ENCODE results near the gene BLVRA. TPM values are rescaled to one million over a fixed set of nuclear protein-coding genes. Genes with fewer than 3 reads are reported as not detected.
A peak's percentile ranks its signal among the peaks of the same experiment; 100 is the strongest.

The BLVRA gene
- total RNA-seq, 1 donor from 2014 or later: 63.4 TPM

DNA sequence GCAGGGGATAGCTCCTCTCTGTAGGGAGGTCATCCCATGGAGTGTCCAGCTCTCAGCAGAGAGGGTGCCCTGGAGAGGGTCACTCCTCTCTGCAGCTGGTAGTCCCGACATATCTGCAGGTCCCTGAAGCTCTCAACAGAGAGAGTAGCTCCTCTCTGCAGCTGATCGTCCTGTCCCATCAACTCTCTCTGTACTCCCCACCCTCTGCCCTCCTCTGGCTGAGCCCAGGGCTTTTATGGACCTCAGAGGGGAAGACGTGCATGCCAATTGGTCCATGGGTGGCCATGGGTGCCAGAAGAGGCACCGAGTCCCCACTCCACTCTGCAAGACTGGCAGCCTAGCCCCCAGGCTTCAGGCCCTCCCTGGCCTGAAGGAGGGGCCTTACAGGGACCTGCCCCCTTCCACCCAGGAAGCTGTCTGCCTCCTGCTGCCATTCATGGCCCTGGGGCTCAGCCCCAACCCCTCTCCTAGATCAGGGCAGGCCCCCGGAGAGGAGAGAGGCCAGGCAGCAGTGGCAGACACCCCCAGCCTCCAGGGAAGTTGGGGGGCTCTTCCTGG lies 9.0 kb upstream of the BLVRA start:
- Mint-ChIP-seq H3K9me3 (ENCODE audit: unreplicated experiment) (peaks cover 4% of the 10 kb centered on the region), H3K27me3 (ENCODE audit: unreplicated experiment) (peaks cover 1% of the 10 kb centered on the region), H3K27ac (ENCODE audit: unreplicated experiment) (no peak overlapping the region), H3K36me3 (ENCODE audit: unreplicated experiment) (no peaks in the 10 kb centered on the region), H3K4me3 (ENCODE audit: unreplicated experiment) (no peak overlapping the region), H3K4me1 (ENCODE audit: low read depth, unreplicated experiment) (peaks cover 6% of the 10 kb centered on the region)
- DNase-seq: no peak
- TF ChIP-seq, protein P1, sequence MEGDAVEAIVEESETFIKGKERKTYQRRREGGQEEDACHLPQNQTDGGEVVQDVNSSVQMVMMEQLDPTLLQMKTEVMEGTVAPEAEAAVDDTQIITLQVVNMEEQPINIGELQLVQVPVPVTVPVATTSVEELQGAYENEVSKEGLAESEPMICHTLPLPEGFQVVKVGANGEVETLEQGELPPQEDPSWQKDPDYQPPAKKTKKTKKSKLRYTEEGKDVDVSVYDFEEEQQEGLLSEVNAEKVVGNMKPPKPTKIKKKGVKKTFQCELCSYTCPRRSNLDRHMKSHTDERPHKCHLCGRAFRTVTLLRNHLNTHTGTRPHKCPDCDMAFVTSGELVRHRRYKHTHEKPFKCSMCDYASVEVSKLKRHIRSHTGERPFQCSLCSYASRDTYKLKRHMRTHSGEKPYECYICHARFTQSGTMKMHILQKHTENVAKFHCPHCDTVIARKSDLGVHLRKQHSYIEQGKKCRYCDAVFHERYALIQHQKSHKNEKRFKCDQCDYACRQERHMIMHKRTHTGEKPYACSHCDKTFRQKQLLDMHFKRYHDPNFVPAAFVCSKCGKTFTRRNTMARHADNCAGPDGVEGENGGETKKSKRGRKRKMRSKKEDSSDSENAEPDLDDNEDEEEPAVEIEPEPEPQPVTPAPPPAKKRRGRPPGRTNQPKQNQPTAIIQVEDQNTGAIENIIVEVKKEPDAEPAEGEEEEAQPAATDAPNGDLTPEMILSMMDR (IDR thresholded peaks at IDR 0.05; ENCODE audit: partially characterized antibody, unreplicated experiment): no peak

DNA sequence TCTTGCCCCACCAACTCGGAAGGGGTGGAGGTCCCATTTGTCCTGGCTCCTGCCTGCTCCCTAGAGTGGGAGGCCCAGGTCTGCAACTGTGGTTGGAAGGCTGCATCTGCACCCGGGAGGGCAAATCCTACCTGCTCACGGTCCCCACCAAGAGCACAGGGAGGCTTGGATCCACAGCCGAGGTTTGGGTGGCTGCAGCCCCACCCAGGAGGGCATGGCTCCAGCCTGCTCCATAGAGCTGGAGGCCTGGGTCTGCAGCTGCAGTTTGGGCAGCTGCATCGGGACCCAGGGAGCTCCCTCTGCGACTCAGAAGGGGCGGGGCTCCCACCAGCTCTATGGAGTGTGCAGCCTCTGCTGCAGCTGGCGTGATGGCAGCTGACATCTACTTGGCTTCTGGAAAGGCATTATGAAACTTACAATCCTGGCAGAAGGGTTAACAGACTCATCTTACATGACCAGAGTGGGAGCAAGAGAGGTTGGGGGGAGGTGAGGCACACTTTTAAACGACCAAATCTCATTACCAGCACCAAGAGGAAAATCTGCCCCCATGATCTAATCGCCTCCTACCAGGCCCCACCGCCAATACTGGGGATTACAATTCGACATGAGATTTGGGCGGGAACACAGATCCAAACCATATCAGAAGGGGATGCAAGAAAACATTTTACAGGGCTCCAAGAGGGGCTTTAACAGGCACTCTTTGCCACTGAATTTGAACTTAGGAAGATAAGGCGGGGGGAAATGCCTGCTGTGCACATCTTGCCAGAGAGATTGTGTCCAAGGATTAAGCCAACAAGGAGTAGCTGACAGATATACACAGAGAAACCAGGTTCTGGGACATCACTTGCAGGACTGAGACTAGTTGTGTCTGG lies 8.2 kb upstream of the BLVRA start:
- Mint-ChIP-seq H3K27me3 (ENCODE audit: unreplicated experiment) (peaks cover 1% of the 10 kb centered on the region), H3K4me1 (ENCODE audit: low read depth, unreplicated experiment) (peaks cover 6% of the 10 kb centered on the region), H3K9me3 (ENCODE audit: unreplicated experiment) (peaks cover 4% of the 10 kb centered on the region), H3K27ac (ENCODE audit: unreplicated experiment) (peak overlapping the region; percentile 74), H3K36me3 (ENCODE audit: unreplicated experiment) (no peaks in the 10 kb centered on the region), H3K4me3 (ENCODE audit: unreplicated experiment) (no peak overlapping the region)
- TF ChIP-seq, protein P1 (IDR thresholded peaks at IDR 0.05; ENCODE audit: partially characterized antibody, unreplicated experiment): no peak
- DNase-seq: peak; percentile 56

DNA sequence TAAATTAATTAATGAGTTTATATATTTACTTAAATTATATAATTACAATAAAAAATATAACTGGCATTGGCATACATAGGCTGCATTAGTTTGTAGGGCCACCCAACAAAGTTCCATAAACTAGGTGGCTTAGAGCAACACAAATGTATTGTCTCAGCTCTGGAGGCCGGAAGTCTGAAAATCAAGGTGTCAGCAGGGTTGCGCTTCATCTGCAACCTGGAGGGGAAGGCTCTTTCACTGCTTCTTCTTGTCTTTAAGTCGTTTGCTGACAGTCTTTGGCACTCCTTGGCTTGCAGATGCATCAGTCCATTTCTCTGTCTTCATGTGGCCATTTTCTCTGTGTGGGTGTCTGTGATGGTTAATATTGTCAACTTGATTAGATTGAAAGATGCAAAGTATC lies 6.1 kb upstream of the BLVRA start:
- Mint-ChIP-seq H3K4me1 (ENCODE audit: low read depth, unreplicated experiment) (peaks cover 18% of the 10 kb centered on the region), H3K9me3 (ENCODE audit: unreplicated experiment) (peaks cover 9% of the 10 kb centered on the region), H3K36me3 (ENCODE audit: unreplicated experiment) (no peaks in the 10 kb centered on the region), H3K27ac (ENCODE audit: unreplicated experiment) (no peak overlapping the region), H3K4me3 (ENCODE audit: unreplicated experiment) (no peak overlapping the region), H3K27me3 (ENCODE audit: unreplicated experiment) (peaks cover 3% of the 10 kb centered on the region)
- no peak for DNase-seq
- TF ChIP-seq, protein P1 (IDR thresholded peaks at IDR 0.05; ENCODE audit: partially characterized antibody, unreplicated experiment): no peak

DNA sequence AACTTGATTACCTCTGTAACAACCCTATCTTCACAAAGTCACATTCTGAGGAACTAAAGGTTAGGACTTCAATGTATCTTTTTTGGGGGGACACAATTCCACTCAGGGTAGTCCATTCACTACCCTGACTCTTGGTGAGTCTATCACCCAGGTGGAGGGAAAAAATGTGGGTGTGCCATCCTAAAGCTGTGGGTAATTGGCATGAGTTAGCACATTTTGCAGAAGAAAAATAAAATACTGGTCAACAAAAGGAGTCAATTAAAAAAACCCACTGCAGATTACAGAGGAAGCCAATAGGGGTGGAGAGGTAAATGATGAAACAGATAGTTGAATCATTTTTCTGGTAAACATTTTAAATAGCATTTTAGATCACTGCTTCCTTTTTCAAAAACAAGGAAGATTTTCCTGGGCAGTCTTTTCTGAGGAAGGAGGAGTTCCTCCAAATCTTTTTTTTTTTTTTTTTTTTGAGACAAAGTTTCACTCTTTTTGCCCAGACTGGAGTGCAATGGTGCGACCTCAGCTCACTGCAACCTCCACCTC lies 5.1 kb upstream of the BLVRA start:
- H3K36me3 Mint-ChIP-seq (ENCODE audit: unreplicated experiment): no peaks in the 10 kb centered on the region
- H3K27ac Mint-ChIP-seq (ENCODE audit: unreplicated experiment): no peak overlapping the region
- DNase-seq: no peak
- H3K9me3 Mint-ChIP-seq (ENCODE audit: unreplicated experiment): peaks cover 15% of the 10 kb centered on the region
- no peak overlapping the region for H3K4me3 Mint-ChIP-seq (ENCODE audit: unreplicated experiment)
- TF ChIP-seq, protein P1 (IDR thresholded peaks at IDR 0.05; ENCODE audit: partially characterized antibody, unreplicated experiment): no peak
- peaks cover 24% of the 10 kb centered on the region for H3K4me1 Mint-ChIP-seq (ENCODE audit: low read depth, unreplicated experiment)
- H3K27me3 Mint-ChIP-seq (ENCODE audit: unreplicated experiment): peaks cover 3% of the 10 kb centered on the region

DNA sequence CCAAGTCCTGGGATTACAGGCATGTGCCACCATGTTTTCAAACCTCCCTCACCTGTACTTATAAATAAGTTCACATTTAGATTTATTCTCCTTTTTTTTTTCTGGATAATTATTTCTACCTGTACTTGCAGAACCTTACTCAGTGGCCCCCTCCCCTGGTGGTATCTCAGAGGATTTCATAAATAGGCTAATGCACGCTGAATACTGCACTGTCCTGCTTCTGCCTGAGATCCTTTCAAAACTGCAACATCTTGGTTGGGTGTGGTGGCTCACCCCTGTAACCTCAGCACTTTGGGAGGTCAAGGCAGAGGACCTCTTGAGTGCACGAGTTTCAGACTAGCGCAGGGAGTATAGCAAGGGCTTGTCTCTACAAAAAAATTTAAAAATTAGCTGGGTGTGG lies 4.6 kb upstream of the BLVRA start:
- DNase-seq: no peak
- Mint-ChIP-seq H3K27ac (ENCODE audit: unreplicated experiment) (no peak overlapping the region), H3K4me3 (ENCODE audit: unreplicated experiment) (no peak overlapping the region), H3K27me3 (ENCODE audit: unreplicated experiment) (peaks cover 3% of the 10 kb centered on the region), H3K4me1 (ENCODE audit: low read depth, unreplicated experiment) (peaks cover 24% of the 10 kb centered on the region), H3K36me3 (ENCODE audit: unreplicated experiment) (no peaks in the 10 kb centered on the region), H3K9me3 (ENCODE audit: unreplicated experiment) (peaks cover 15% of the 10 kb centered on the region)
- TF ChIP-seq, protein P1 (IDR thresholded peaks at IDR 0.05; ENCODE audit: partially characterized antibody, unreplicated experiment): no peak
